MM.1S (cell line): ENCODE results near the gene SLFN13.

ENCODE experiments used
- DNase-seq: peaks from one replicate; pipeline ENCODE4 v3.0.0-alpha.2; 2015
- H2AFZ ChIP-seq: fragments of 300-600 bp; sonication (generic); 2 replicates; pipeline ENCODE4 v1.6.0; 2016; ENCODE audit warnings: antibody characterized with exemption, low read length
- H3F3A ChIP-seq: fragments of 300-600 bp; sonication (generic); 2 replicates; pipeline ENCODE4 v1.6.1; 2016; ENCODE audit warnings: mild to moderate bottlenecking, antibody characterized with exemption, low read length, moderate library complexity, mixed read lengths; ENCODE audit not compliant: insufficient read depth
- H3K27ac ChIP-seq: fragments of 300-600 bp; sonication (generic); 2 replicates; pipeline ENCODE4 v1.5.1; 2016; ENCODE audit warnings: mild to moderate bottlenecking, low read length
- H3K27me3 ChIP-seq: fragments of 300-600 bp; sonication (generic); replicated peaks from 2 replicates; pipeline ENCODE4 v1.6.0; 2016; ENCODE audit warnings: low read length; ENCODE audit not compliant: insufficient read depth
- H3K36me3 ChIP-seq: fragments of 300-600 bp; sonication (generic); replicated peaks from 2 replicates; pipeline ENCODE4 v1.6.1; 2016; ENCODE audit warnings: mild to moderate bottlenecking, low read length, mixed read lengths; ENCODE audit not compliant: insufficient read depth
- H3K4me1 ChIP-seq: fragments of 300-600 bp; sonication (generic); 2 replicates; pipeline ENCODE4 v1.6.1; 2016; ENCODE audit warnings: low read length, mixed read lengths
- H3K4me2 ChIP-seq: fragments of 300-600 bp; sonication (generic); 2 replicates; pipeline ENCODE4 v1.6.0; 2016; ENCODE audit warnings: low read depth, low read length
- H3K4me3 ChIP-seq: fragments of 300-600 bp; sonication (generic); 2 replicates; pipeline ENCODE4 v1.5.1; 2016; ENCODE audit warnings: low read length, mixed read lengths
- H3K79me2 ChIP-seq: fragments of 300-600 bp; sonication (generic); 2 replicates; pipeline ENCODE4 v1.6.1; 2016; ENCODE audit warnings: mixed run types, low read length, mixed read lengths
- H3K9ac ChIP-seq: fragments of 300-600 bp; sonication (generic); 2 replicates; pipeline ENCODE4 v1.6.1; 2016; ENCODE audit warnings: low read length, mixed read lengths
- H3K9me2 ChIP-seq: fragments of 300-600 bp; sonication (generic); replicated peaks from 2 replicates; pipeline ENCODE4 v1.6.1; 2016; ENCODE audit warnings: mild to moderate bottlenecking, low read length, mixed read lengths; ENCODE audit not compliant: insufficient read depth
- H3K9me3 ChIP-seq: fragments of 300-600 bp; sonication (generic); replicated peaks from 2 replicates; pipeline ENCODE4 v1.6.1; 2016; ENCODE audit warnings: mild to moderate bottlenecking, low read length, mixed read lengths; ENCODE audit not compliant: insufficient read depth
- H4K20me1 ChIP-seq: fragments of 300-600 bp; sonication (generic); 2 replicates; pipeline ENCODE4 v1.6.1; 2016; ENCODE audit warnings: mild to moderate bottlenecking, low read length, moderate library complexity, mixed read lengths; ENCODE audit not compliant: insufficient read depth
- CTCF ChIP-seq: fragments of 300-600 bp; sonication (generic); IDR thresholded peaks from 2 replicates; pipeline ENCODE4 v1.5.1; 2016; ENCODE audit warnings: antibody characterized with exemption, low read length, mixed read lengths
- EZH2 ChIP-seq: fragments of 300-600 bp; sonication (generic); optimal IDR thresholded peaks from 2 replicates; pipeline ENCODE3; 2017; ENCODE audit warnings: low read depth, mild to moderate bottlenecking, antibody characterized with exemption, low read length, mixed read lengths
- EZH2phosphoT487 ChIP-seq: fragments of 300-600 bp; sonication (generic); IDR thresholded peaks from 2 replicates; pipeline ENCODE4 v1.6.1; 2018; ENCODE audit warnings: antibody characterized with exemption, low read length

Gene SLFN13

GRCh38 chr17:35491417-35491816 lies 42.9 kb upstream of the SLFN13 start:
- no peaks in the 10 kb centered on the region for H3K36me3 ChIP-seq
- no peaks in the 10 kb centered on the region for H3K9me2 ChIP-seq
- H4K20me1 ChIP-seq = no peaks in the 10 kb centered on the region
- no peak overlapping the region for H3K27ac ChIP-seq
- no peaks in the 10 kb centered on the region for H3K4me1 ChIP-seq
- no peak for DNase-seq
- no peak overlapping the region for H2AFZ ChIP-seq
- TF ChIP-seq CTCF (no peak), EZH2 (no peak), EZH2phosphoT487 (no peak)
- no peak overlapping the region for H3K4me3 ChIP-seq
- H3K79me2 ChIP-seq = no peaks in the 10 kb centered on the region
- no peaks in the 10 kb centered on the region; the same call in 1 of the 2 replicates for H3K27me3 ChIP-seq
- H3K4me2 ChIP-seq = no peak overlapping the region
- H3K9ac ChIP-seq = no peak overlapping the region
- H3K9me3 ChIP-seq = no peaks in the 10 kb centered on the region
- H3F3A ChIP-seq = no peaks in the 10 kb centered on the region

- TF ChIP-seq EZH2 (no peak), CTCF (no peak), EZH2phosphoT487 (no peak)
- H2AFZ ChIP-seq = no peak overlapping the region
- H3K4me3 ChIP-seq = no peak overlapping the region
- no peaks in the 10 kb centered on the region for H4K20me1 ChIP-seq
- H3K36me3 ChIP-seq = no peaks in the 10 kb centered on the region
- DNase-seq = no peak
- H3K9me2 ChIP-seq = no peaks in the 10 kb centered on the region
- no peaks in the 10 kb centered on the region for H3F3A ChIP-seq
- no peaks in the 10 kb centered on the region for H3K9me3 ChIP-seq
- no peak overlapping the region for H3K4me2 ChIP-seq
- no peak overlapping the region for H3K9ac ChIP-seq
- H3K79me2 ChIP-seq = no peaks in the 10 kb centered on the region
- no peaks in the 10 kb centered on the region for H3K4me1 ChIP-seq
- H3K27me3 ChIP-seq = no peaks in the 10 kb centered on the region; the same call in 1 of the 2 replicates
- no peak overlapping the region for H3K27ac ChIP-seq
These were observed 41.4 kb upstream of the SLFN13 start for GRCh38 chr17:35489944-35490343.

- DNase-seq = no peak
- Histone ChIP-seq H3K27ac (no peak overlapping the region), H3K27me3 (no peaks in the 10 kb centered on the region; the same call in 1 of the 2 replicates), H3F3A (no peaks in the 10 kb centered on the region), H4K20me1 (no peaks in the 10 kb centered on the region), H3K4me1 (no peaks in the 10 kb centered on the region), H3K9me3 (no peaks in the 10 kb centered on the region), H3K4me2 (no peak overlapping the region), H3K79me2 (no peaks in the 10 kb centered on the region), H3K9ac (no peak overlapping the region), H2AFZ (no peak overlapping the region), H3K36me3 (no peaks in the 10 kb centered on the region), H3K4me3 (no peak overlapping the region), H3K9me2 (no peaks in the 10 kb centered on the region)
- TF ChIP-seq EZH2phosphoT487 = no peak
- TF ChIP-seq CTCF = no peak
- no peak for TF ChIP-seq EZH2
These were observed 40.4 kb upstream of the SLFN13 start for GRCh38 chr17:35488991-35489390.
